Spleen (tissue), 11 donors: ENCODE data around the gene C8A. TPM values are rescaled to one million over a fixed set of nuclear protein-coding genes. Genes with fewer than 3 reads are reported as not detected.

Experiments used
- DNase-seq: peaks from one replicate; pipeline ENCODE4 v3.0.0-alpha.2; 2020
- H3K27ac ChIP-seq, 8 donors: fragments of 200-600 bp; sonication (generic) in 7 of 8; 1 replicate in 4 of 8; 2 replicates in 4 of 8; pipeline versions ENCODE4 v1.5.0 to v1.8.0; 2016 to 2021; ENCODE audit warnings: inconsistent platforms in 4 of 8, mild to moderate bottlenecking in 4 of 8, moderate library complexity in 1 of 8
- H3K27me3 ChIP-seq, 7 donors: fragments of 200-600 bp; sonication (generic) in 6 of 7; replicated peaks in 1 of 7; 1 replicate in 4 of 7; 2 replicates in 3 of 7; pipeline versions ENCODE4 v1.5.0 to v1.8.0; 2016 to 2021; ENCODE audit warnings: inconsistent platforms in 3 of 7, mild to moderate bottlenecking in 1 of 7
- H3K36me3 ChIP-seq, 6 donors: fragments of 200-600 bp; sonication (generic) in 5 of 6; 1 replicate in 4 of 6; 2 replicates in 2 of 6; pipeline versions ENCODE4 v1.5.0 to v1.8.0; 2016 to 2021; ENCODE audit warnings: inconsistent platforms in 2 of 6
- H3K4me1 ChIP-seq, 6 donors: fragments of 200-600 bp; sonication (generic) in 5 of 6; 1 replicate in 3 of 6; 2 replicates in 3 of 6; pipeline versions ENCODE4 v1.5.0 to v1.8.0; 2016 to 2021; ENCODE audit warnings: inconsistent platforms in 3 of 6
- H3K4me3 ChIP-seq, 8 donors: fragments of 200-600 bp; sonication (generic) in 7 of 8; 1 replicate in 4 of 8; 2 replicates in 4 of 8; pipeline versions ENCODE4 v1.5.0 to v1.8.0; 2016 to 2021; ENCODE audit warnings: inconsistent platforms in 4 of 8, mild to moderate bottlenecking in 4 of 8, moderate library complexity in 2 of 8
- H3K9me3 ChIP-seq, 8 donors: fragments of 200-600 bp; sonication (generic) in 7 of 8; 1 replicate in 4 of 8; 2 replicates in 4 of 8; pipeline versions ENCODE4 v1.5.0 to v1.8.0; 2016 to 2021; ENCODE audit warnings: inconsistent platforms in 4 of 8
- POLR2A ChIP-seq, 3 donors: fragments of 450-650 bp; IDR thresholded peaks; one replicate each; pipeline ENCODE4 v1.5.1; 2017; ENCODE audit warnings: antibody characterized with exemption in 3 of 3, mild to moderate bottlenecking in 1 of 3
- POLR2AphosphoS5 ChIP-seq, 3 donors: sonication (generic); formaldehyde crosslinking; IDR thresholded peaks; one replicate each; pipeline ENCODE4 v1.5.1; 2017; ENCODE audit warnings: antibody characterized with exemption in 3 of 3
- WGBS, 5 donors: extraction: QIAGEN DNeasy Blood & Tissue Kit in 3 of 5; methylation state at CpG; one replicate each; pipeline versions ENCODE4 v1.1.5 to v1.1.7; 2013 to 2018; 5-methylcytosine and 5-hydroxymethylcytosine counted together
- intact Hi-C: fragments of 100-400 bp; cut with DNase I; formaldehyde crosslinking; loops from one replicate; pipeline ENCODE4 v1.15.0; 2023; ENCODE audit warnings: low total_unique reads
- polyA plus RNA-seq, 3 donors: library from polyadenylated mRNA; stranded (reverse); fragments of 200-250 nt; gene quantifications; one replicate each; pipeline ENCODE4 v1.2.1, GENCODE V29; 2013
- total RNA-seq, 7 donors: library from RNA; depleted of rRNA in 3 of 7; stranded (reverse); fragments of >200 nt in 3 of 7; fragmentation: NEBNext Ultra II Directional in 4 of 7; extraction: Animal tissue kit (Norgen Biotek cat#: 25700) in 4 of 7; gene quantifications; one replicate each; pipeline versions ENCODE4 v1.1.0 to v1.2.1, GENCODE V29; 2016 to 2021
- TF ChIP-seq, protein P1 (sequence below), 11 experiments: fragments of 200-600 bp in 7 of 11; fragments of 450-650 bp in 4 of 11; sonication (generic) in 4 of 11; IDR thresholded peaks in 8 of 11; conservative IDR thresholded peaks in 3 of 11; 1 replicate in 7 of 11; 2 replicates in 4 of 11; pipeline versions ENCODE4 v1.4.0 to v1.8.0; 2016 to 2021; ENCODE audit warnings: antibody characterized with exemption in 11 of 11, inconsistent platforms in 4 of 11, mild to moderate bottlenecking in 1 of 11
- donor health status: healthy with polysubstance abuse.
- donor health status: DM: no; HTN: no; CAD: no; lungs with moderate emphysema.
- donor health status: DM: no; HTN: no; CAD: no.
- donor health status: Bipolar disorder and iron deficiency.
- donor health status: healthy.
- donor health status: DM: no; HTN: no; CAD: no.
- donor health status: DM: yes; HTN: yes; CAD: no.

Gene C8A
- total and polyA plus RNA-seq, 10 donors: 0.03 TPM; not detected in 9

DNA sequence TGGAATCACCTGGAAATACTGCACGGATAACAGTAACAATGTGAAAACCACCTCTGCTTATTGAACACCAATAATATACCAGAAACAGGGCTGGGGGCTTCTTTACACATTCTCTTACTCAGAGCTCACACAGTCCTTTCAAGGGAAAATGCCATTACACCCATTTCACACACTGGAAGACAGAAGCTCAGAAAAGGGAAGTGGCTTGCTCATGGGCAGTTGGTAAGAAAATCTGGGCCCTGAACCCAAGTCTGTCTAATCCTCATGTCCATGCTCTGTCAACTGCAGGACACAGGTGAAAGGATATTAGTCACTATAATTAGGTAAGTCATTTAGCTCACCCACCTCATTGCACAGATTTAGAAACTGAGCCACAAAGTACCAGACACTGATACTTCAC, 18.6 kb downstream of the C8A start:
- Histone ChIP-seq H3K4me3 (no peak overlapping the region), H3K27me3 (peaks cover 0 to 20% (median 0%) of the 10 kb centered on the region in 7 donors), H3K27ac (no peak overlapping the region), H3K4me1 (peaks cover 0 to 6% (median 0%) of the 10 kb centered on the region in 6 donors), H3K9me3 (no peaks in the 10 kb centered on the region), H3K36me3 (no peaks in the 10 kb centered on the region)
- no peak for DNase-seq
- 80 to 93% (median 84%) methylated on average over 1 of the region's 1 CpG for WGBS, 5 donors
- intact Hi-C loops: no loop called here
- no peak for TF ChIP-seq POLR2A (IDR thresholded peaks at IDR 0.05)
- TF ChIP-seq, protein P1, sequence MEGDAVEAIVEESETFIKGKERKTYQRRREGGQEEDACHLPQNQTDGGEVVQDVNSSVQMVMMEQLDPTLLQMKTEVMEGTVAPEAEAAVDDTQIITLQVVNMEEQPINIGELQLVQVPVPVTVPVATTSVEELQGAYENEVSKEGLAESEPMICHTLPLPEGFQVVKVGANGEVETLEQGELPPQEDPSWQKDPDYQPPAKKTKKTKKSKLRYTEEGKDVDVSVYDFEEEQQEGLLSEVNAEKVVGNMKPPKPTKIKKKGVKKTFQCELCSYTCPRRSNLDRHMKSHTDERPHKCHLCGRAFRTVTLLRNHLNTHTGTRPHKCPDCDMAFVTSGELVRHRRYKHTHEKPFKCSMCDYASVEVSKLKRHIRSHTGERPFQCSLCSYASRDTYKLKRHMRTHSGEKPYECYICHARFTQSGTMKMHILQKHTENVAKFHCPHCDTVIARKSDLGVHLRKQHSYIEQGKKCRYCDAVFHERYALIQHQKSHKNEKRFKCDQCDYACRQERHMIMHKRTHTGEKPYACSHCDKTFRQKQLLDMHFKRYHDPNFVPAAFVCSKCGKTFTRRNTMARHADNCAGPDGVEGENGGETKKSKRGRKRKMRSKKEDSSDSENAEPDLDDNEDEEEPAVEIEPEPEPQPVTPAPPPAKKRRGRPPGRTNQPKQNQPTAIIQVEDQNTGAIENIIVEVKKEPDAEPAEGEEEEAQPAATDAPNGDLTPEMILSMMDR (IDR thresholded peaks at IDR 0.05 in 8 of 11, conservative IDR thresholded peaks at IDR 0.05 in 3 of 11): no peak
- no peak for TF ChIP-seq POLR2AphosphoS5 (IDR thresholded peaks at IDR 0.05)

DNA sequence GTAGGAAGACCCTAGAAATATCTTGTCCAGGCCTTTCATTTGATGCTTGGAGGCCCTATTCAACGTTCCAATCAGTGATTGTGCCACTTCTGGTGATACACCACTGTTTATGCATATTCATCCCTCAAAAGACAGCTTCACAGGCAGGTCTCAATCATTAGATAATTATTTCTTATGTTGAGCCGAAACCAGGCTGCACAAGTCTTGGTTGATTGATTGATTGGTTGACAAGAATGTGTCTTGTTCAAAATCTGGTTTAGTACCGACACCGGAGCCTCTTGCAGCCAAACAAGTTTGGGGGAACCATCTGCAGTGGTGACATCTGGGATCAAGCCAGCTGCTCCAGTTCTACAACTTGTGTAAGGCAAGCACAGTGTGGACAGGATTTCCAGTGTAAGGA, 20.1 kb downstream of the C8A start:
- peaks cover 0 to 6% (median 0%) of the 10 kb centered on the region in 6 donors for H3K4me1 ChIP-seq
- intact Hi-C loops: no loop called here
- TF ChIP-seq, protein P1 (IDR thresholded peaks at IDR 0.05 in 8 of 11, conservative IDR thresholded peaks at IDR 0.05 in 3 of 11): no peak
- no peak for TF ChIP-seq POLR2A (IDR thresholded peaks at IDR 0.05)
- no peak for TF ChIP-seq POLR2AphosphoS5 (IDR thresholded peaks at IDR 0.05)
- DNase-seq: no peak
- no peaks in the 10 kb centered on the region for H3K9me3 ChIP-seq
- peaks cover 0 to 18% (median 0%) of the 10 kb centered on the region in 7 donors for H3K27me3 ChIP-seq
- H3K27ac ChIP-seq: no peak overlapping the region
- no peaks in the 10 kb centered on the region for H3K36me3 ChIP-seq
- WGBS, 5 donors: 74 to 91% (median 81%) methylated on average over 4 of the region's 4 CpGs
- H3K4me3 ChIP-seq: no peak overlapping the region

- H3K27me3 ChIP-seq: peaks cover 0 to 4% (median 0%) of the 10 kb centered on the region in 7 donors
- no peak overlapping the region for H3K4me3 ChIP-seq
- DNase-seq: no peak
- intact Hi-C loops: no loop called here
- H3K36me3 ChIP-seq: no peaks in the 10 kb centered on the region
- TF ChIP-seq, protein P1 (IDR thresholded peaks at IDR 0.05 in 8 of 11, conservative IDR thresholded peaks at IDR 0.05 in 3 of 11): no peak
- no peak overlapping the region for H3K27ac ChIP-seq
- 38 to 57% (median 43%) methylated on average over 3 of the region's 3 CpGs for whole genome bisulfite sequencing, 5 donors
- H3K4me1 ChIP-seq: peaks cover 0 to 6% (median 0%) of the 10 kb centered on the region in 6 donors
- H3K9me3 ChIP-seq: no peaks in the 10 kb centered on the region
These were observed 23.4 kb downstream of the C8A start for GRCh38 chr1:56877973-56878372.

DNA sequence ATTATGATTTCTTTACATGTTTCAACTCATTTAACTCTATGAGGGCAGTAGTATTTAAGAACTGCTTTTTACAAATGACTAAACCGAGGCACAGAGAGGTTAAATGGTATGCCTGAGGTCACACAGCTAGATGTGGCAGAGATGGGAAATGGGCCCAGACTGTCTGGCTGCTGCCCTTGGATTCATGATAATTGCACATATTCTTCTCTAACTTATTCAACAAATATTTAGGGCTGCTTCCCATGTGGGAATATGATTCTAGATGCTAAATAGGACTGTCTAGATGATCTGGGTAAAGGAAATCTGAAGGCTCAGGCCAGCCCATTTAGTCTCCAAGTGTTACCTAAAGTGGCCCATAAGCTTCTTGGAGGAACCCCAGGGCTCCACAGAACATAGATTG, 26.2 kb downstream of the C8A start:
- H3K27me3 ChIP-seq: peaks cover 0 to 4% (median 0%) of the 10 kb centered on the region in 7 donors
- H3K9me3 ChIP-seq: no peaks in the 10 kb centered on the region
- intact Hi-C loops: no loop called here
- H3K36me3 ChIP-seq: no peaks in the 10 kb centered on the region
- no peak overlapping the region for H3K27ac ChIP-seq
- whole genome bisulfite sequencing, 5 donors: 54 to 67% (median 58%) methylated on average over 1 of the region's 1 CpG
- H3K4me3 ChIP-seq: no peak overlapping the region
- H3K4me1 ChIP-seq: peaks cover 0 to 6% (median 0%) of the 10 kb centered on the region in 6 donors
- TF ChIP-seq POLR2A (IDR thresholded peaks at IDR 0.05) (no peak), POLR2AphosphoS5 (IDR thresholded peaks at IDR 0.05) (no peak)
- TF ChIP-seq, protein P1 (IDR thresholded peaks at IDR 0.05 in 8 of 11, conservative IDR thresholded peaks at IDR 0.05 in 3 of 11): no peak
- DNase-seq: no peak
